ENCODE data around the gene ZC3HAV1L.

- TF ChIP-seq MAX (IDR thresholded peaks at IDR 0.05) (no peak), CBX3 (IDR thresholded peaks at IDR 0.05; ENCODE audit: low read depth) (no peak), SP1 (IDR thresholded peaks at IDR 0.05; ENCODE audit: low read depth) (no peak), CEBPB (IDR thresholded peaks at IDR 0.05; ENCODE audit: low read depth) (no peak)
Observed at GRCh38 chr7:139084709-139085108, 48.9 kb upstream of the ZC3HAV1L start.
